Inflammatory macrophage treated with lipopolysaccharide for 1 hour (primary cell): ENCODE results near the gene ANO9.
"Not testable (repeated sequence)": the region's sequence is repeated elsewhere in the genome, so short reads cannot be mapped to it uniquely, and the experiment has no call there.

Source experiments
- DNase-seq, 2 donors: peaks; one replicate each; pipeline ENCODE4 v3.0.0-alpha.2; 2020 to 2022

ANO9 gene

DNA sequence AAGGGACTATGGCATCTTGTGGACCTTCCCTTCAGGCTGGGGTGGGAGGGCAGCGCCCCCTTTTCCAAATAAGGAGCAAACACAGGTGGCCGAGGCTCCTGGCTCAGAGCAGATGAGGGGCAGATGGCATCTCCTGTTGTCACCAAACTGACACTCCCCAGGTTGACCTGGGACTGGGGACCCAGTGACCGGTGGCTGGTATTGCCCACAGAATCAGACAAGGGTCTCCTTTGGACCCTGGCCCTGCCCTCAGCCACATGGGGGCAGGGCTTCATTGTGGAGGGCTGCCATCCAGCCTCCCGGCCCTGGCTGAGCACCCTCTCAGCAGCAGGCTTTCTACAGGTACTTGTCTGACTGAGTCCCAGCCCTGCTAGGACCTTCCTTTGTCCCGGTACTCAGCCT is 26.2 kb downstream of the ANO9 start:
- DNase-seq: no peak

GRCh38 chr11:414318-414857 is 27.4 kb downstream of the ANO9 start:
- DNase-seq: no peak

GRCh38 chr11:413120-414081 is 28.4 kb downstream of the ANO9 start:
- DNase-seq: no peak

GRCh38 chr11:412641-413119 is 29.1 kb downstream of the ANO9 start:
- no peak for DNase-seq

DNA sequence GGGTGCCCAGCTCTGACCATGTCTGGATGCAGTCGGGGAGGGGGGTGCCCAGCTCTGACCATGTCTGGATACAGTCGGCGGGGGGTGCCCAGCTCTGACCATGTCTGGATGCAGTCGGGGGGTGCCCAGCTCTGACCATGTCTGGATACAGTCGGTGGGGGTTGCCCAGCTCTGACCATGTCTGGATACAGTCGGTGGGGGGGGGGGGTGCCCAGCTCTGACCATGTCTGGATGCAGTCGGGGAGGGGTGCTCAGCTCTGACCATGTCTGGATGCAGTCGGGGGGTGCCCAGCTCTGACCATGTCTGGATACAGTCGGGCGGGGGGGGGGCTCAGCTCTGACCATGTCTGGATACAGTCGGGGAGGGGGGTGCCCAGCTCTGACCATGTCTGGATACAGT is 30.3 kb downstream of the ANO9 start:
- not testable (repeated sequence) for DNase-seq

DNA sequence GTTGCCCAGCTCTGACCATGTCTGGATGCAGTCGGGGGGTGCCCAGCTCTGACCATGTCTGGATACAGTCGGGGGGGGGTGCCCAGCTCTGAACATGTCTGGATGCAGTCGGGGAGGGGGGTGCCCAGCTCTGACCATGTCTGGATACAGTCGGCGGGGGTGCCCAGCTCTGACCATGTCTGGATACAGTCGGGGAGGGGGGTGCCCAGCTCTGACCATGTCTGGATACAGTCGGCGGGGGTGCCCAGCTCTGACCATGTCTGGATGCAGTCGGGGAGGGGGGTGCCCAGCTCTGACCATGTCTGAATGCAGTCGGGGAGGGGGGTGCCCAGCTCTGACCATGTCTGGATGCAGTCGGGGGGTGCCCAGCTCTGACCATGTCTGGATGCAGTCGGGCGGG is 31.1 kb downstream of the ANO9 start:
- not testable (repeated sequence) for DNase-seq

DNA sequence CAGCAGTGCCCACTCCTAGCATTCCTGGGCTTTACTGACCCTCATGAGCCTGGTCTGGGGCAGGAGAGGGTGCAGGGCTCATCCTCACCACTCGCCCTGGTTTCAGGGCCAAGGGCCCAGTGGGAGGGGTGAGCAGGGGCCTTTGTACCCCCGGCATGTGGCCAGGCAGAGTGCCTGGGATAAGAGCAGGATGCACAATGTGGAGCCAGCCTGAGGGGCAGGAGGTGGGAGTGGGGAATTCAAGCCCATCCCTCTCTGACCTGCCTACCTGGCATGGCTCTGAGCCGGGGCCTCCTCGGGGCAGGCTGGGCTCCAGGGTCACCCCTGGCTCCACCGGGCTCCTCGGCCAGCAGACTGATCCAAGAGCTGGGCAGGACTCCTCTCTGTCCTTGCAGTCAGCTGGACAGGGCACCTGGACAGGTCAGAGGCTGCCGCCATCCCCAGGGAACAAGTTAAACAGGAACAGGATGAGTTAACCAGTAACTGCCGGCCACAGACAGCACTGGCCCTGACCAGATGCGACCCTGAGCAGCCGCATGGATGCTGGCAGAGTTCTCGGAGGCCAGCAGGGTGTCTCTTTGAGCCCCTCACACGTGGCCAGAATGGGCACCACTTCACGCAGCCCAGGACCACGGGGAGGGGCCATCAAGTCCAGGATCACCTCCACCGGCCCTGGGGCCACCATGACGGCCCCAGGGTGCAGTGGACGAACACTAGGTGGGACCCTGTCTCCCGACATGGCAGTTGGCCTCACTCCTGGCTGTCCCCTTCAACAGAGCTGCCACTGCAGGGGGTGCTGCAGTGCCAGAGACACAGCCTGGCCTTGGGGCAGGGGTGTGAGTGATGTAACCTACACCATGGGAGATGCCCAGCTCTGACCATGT is 32.0 kb downstream of the ANO9 start:
- DNase-seq: no peak

DNA sequence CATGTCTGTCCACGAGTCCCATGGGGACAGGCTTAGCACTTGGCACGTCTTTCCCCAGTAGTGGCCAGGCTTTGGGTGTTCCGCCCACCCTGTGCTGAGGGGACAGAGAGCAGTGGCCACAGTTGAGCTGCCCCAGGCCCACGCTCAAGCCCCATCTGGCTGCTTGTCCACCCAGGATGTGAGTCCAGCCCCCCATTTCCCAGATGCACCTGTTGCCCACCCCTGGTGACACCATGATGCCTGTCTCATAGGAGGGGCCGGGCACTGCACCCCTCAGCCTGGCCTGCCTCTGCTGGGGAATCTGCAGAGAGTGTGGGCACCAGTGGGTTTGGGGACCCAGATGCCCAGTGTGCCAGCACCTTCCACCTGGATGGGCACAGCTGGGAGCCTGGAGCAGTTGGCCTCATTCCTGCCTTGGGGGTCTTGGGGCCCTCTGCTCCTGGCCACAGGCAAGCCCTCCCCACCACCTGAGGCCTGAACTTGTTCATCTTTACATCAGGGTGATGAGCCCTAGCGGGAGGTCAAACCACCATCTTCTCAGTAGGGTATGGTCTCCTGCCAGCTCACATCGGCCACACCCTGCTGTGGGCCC is 32.7 kb downstream of the ANO9 start:
- DNase-seq: no peak

DNA sequence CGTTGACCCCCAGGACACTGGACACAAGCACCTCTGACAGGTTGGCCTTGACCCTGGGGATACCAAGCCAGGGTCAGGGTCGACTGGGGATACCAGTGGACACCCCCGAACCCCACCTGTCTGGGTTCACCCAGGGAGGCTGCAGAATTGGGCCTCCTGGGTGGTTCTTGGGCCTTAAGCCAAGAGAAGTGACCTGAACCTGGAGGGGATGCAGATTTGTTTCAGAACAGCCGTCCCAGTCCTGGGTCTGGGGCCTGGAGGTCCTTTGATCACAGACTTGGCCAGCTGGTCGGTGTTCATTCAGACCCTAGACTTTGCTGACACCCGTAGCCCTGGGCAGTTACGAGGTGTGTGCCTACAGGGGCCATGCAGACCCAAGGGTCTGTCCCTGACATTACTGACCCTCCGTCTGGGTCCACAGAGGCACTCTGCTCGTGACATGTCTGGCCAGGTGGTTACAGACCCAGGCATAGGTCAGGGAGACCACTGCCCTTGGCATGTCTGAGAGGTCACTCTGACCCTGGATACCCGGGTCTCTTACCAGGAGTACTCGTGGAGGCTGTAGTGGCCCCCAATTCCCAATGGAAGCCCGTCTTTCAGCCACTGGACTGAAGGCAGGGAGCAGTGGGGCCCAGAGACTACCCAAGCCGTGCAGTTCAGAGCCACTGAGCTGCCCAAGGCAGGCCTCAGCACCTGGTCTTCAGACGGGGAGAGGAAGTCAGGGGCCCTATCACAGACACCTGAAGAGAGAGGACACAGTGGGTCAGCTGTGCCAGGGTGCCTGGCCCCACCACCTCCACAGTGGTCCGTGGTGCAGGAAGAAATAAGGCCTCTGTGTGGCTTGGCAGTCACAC is 33.4 kb downstream of the ANO9 start:
- DNase-seq: no peak

DNA sequence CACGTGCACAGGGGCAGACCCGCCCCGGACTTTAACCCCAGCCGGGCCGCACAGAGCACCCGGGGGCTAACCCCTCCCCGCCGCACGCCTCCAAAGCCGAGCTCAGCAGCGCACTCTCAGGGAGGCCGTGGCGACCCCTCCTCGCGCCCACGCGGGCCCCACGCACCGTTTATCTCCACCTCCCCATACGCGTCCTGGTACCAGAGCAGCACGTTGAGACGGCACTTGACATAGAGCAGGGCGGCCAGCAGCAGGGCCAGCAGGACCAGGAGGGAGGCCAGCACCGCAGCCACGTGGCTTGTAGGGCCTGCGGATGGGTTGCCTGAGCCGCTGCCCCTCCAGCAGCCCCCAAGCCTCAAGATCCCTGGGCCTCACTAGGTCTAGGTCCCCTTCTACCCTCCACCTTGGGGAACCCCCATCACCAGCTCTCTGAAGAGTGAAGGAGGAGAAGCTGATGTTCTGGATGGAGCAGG is 34.1 kb downstream of the ANO9 start:
- DNase-seq: no peak

DNA sequence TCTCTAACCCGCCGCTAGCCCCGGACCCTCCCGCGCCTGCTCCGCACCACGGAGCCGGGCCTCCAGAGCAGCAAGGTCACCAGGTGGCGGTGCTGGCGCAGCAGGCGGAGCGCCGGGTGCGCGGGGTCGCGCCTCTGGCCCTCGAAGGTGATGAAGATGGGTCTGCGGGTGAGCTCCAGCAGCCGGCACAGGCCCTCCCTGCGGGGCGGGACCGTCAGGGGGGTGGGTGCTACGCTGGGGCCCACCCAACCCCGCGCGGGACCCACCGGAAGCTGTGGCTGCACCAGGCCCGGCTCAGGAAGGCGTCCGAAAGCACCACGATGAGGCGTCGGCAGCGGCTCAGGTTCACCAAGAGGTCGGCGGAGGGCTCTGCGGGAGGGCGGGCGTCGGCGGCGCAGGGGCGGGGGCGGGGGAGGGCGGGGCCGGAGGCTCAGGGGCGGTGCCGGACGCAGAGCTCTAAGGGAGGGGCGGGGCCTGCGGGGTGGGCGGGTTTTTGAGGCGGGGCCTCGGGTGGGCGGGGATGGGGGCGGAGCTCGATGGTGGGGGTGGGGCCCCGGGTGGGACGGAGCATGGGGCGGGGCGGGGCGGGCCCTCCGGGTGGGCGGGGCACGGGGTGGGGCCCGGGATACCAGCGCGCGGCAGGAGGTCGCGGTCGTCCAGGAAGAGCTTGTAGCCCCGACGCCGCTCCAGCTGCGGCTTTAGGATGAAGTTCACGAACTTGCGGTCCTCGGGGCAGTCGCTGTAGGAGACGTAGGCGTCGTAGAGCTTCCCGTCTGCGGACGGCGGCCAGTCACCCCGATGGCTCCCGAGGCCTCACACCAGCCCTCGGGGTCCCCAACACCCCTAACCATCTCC is 34.8 kb downstream of the ANO9 start:
- peak; percentile 51 to 54 for DNase-seq

GRCh38 chr11:405954-406795 is 35.6 kb downstream of the ANO9 start:
- no peak for DNase-seq

DNA sequence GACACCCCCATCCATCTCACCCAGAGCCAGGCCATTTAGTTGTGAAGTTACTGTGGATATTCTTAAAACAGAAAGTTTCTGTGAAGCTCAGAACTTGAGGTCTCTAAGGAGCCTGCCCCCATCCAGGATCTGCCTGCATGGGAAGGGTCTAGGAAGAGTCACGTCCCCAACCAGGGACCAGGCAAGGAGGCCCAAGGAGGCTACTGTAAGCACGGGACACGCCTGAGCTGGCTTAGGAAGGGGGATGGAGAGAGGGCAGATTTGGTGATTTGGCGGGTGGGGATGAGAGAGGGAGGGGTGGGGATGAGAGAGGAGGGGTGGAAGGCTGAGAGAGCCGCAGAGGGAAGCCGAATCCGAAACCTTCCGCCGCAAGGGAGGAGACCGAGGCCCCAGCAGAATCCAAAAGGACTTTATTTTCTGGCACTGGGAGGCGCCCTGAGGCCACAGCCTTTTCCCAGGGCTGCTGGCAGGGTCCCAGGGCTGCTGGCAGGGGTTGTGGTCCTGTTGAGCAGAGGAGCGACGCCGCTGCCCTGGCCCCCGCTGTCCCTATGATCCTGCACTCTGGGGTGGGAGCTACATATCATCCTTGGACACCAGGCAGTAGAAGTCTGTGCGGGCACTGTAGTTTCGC is 36.4 kb downstream of the ANO9 start:
- no peak for DNase-seq

GRCh38 chr11:404551-405264 is 37.1 kb downstream of the ANO9 start:
- no peak for DNase-seq

- DNase-seq: no peak
Measured at GRCh38 chr11:403761-404431, 37.9 kb downstream of the ANO9 start.

GRCh38 chr11:403021-403760 is 38.6 kb downstream of the ANO9 start:
- no peak for DNase-seq

- DNase-seq: not testable (repeated sequence)
Measured at GRCh38 chr11:401196-401595, 40.6 kb downstream of the ANO9 start.
